Gastrocnemius medialis (tissue), 4 donors: ENCODE measurements around the gene LIFR.

Experiments used
- CTCF ChIP-seq, 5 experiments: fragments of 450-650 bp in 3 of 5; fragments of 200-600 bp in 2 of 5; sonication (generic) in 2 of 5; IDR thresholded peaks in 4 of 5; conservative IDR thresholded peaks in 1 of 5; 1 replicate in 4 of 5; 2 replicates in 1 of 5; pipeline ENCODE4 v1.5.1; 2016 to 2019; ENCODE audit warnings: antibody characterized with exemption in 5 of 5, mild to moderate bottlenecking in 3 of 5, moderate library complexity in 3 of 5
- POLR2A ChIP-seq, 2 donors: fragments of 450-650 bp; IDR thresholded peaks; one replicate each; pipeline ENCODE4 v1.6.1; 2017; ENCODE audit warnings: antibody characterized with exemption in 2 of 2, mild to moderate bottlenecking in 2 of 2, moderate library complexity in 2 of 2

- TF ChIP-seq CTCF (IDR thresholded peaks at IDR 0.05 in 4 of 5, conservative IDR thresholded peaks at IDR 0.05 in 1 of 5) (no peak), POLR2A (IDR thresholded peaks at IDR 0.05) (no peak)
These were observed 8.2 kb downstream of the LIFR start for GRCh38 chr5:38548064-38548759.
